GM12874 (cell line): Measurements from ENCODE around the gene STRAP.

ENCODE experiments used
- TF ChIP-seq, protein P1 (sequence below): IDR thresholded peaks from 2 replicates; pipeline ENCODE4 v1.5.1; 2011; ENCODE audit warnings: low read depth, mild to moderate bottlenecking, control low read depth, low read length, moderate library complexity; ENCODE audit not compliant: insufficient read depth

Gene STRAP

DNA sequence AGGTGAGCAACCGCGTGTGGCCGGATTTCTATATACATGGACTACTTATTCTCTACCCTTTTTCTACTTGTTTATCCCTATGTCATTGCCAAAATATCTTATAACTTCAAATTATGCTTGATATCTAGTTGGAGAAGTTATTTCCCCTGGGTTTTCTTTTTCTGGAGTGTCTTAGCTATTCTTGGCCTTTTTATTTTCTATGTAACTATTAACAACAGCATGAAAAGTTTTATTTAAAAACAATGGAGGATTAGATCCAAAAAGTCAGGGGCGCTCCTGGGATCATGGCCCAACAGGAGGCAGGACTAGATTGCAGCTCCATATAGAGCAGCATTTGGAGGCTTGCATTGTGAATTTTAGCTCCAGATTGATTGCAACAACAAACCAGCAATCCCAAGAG, 8.6 kb upstream of the STRAP start:
- TF ChIP-seq, protein P1, sequence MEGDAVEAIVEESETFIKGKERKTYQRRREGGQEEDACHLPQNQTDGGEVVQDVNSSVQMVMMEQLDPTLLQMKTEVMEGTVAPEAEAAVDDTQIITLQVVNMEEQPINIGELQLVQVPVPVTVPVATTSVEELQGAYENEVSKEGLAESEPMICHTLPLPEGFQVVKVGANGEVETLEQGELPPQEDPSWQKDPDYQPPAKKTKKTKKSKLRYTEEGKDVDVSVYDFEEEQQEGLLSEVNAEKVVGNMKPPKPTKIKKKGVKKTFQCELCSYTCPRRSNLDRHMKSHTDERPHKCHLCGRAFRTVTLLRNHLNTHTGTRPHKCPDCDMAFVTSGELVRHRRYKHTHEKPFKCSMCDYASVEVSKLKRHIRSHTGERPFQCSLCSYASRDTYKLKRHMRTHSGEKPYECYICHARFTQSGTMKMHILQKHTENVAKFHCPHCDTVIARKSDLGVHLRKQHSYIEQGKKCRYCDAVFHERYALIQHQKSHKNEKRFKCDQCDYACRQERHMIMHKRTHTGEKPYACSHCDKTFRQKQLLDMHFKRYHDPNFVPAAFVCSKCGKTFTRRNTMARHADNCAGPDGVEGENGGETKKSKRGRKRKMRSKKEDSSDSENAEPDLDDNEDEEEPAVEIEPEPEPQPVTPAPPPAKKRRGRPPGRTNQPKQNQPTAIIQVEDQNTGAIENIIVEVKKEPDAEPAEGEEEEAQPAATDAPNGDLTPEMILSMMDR = no peak

GRCh38 chr12:15875863-15876262, 6.3 kb upstream of the STRAP start:
- TF ChIP-seq, protein P1 = no peak

GRCh38 chr12:15879413-15879812, 2.8 kb upstream of the STRAP start:
- TF ChIP-seq, protein P1 = no peak

GRCh38 chr12:15880721-15881120, 1.5 kb upstream of the STRAP start:
- TF ChIP-seq, protein P1 = no peak

DNA sequence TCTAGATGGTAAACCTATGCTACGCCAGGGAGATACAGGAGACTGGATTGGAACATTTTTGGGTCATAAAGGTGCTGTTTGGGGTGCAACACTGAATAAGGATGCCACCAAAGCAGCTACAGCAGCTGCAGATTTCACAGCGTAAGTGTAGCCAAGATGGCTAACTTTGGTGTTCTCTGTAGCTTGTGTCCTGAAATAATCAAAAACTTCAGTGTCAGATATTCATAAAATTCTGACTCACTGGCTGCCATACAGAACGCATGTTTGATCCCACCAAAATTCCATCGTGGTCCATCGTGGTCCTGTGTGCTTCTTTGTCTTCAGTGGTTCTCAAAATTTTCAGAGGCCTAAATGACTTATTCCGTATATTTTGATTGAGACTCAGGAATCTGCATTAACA, 1.3 kb downstream of the STRAP start:
- TF ChIP-seq, protein P1 = no peak

GRCh38 chr12:15886372-15887042, 4.3 kb downstream of the STRAP start:
- TF ChIP-seq, protein P1 = no peak

- TF ChIP-seq, protein P1 = no peak
Observed at GRCh38 chr12:15887043-15887817, 5.0 kb downstream of the STRAP start.
